Stomach smooth muscle (tissue), 2 donors: Measurements from ENCODE around the gene SCN2B.

ENCODE experiments used
- H3K27ac ChIP-seq: one replicate; pipeline ENCODE4 v1.7.0; 2013; ENCODE audit warnings: mild to moderate bottlenecking, low read length, inconsistent platforms
- H3K27me3 ChIP-seq, 2 donors: one replicate each; pipeline ENCODE4 v1.7.0; 2013; ENCODE audit warnings: low read length in 2 of 2; ENCODE audit not compliant: insufficient read depth in 2 of 2, control insufficient read depth in 1 of 2
- H3K36me3 ChIP-seq, 2 donors: one replicate each; pipeline ENCODE4 v1.7.0; 2013; ENCODE audit warnings: low read length in 2 of 2; ENCODE audit not compliant: control insufficient read depth in 2 of 2, insufficient read depth in 2 of 2
- H3K4me1 ChIP-seq: one replicate; pipeline ENCODE4 v1.7.0; 2013; ENCODE audit warnings: low read length; ENCODE audit not compliant: control insufficient read depth, insufficient read depth
- H3K4me3 ChIP-seq, 2 donors: one replicate each; pipeline ENCODE4 v1.7.0; 2013; ENCODE audit warnings: low read length in 2 of 2
- H3K9ac ChIP-seq, 2 donors: one replicate each; pipeline ENCODE4 v1.7.0; 2013; ENCODE audit warnings: low read length in 2 of 2, mild to moderate bottlenecking in 1 of 2
- H3K9me3 ChIP-seq, 2 donors: one replicate each; pipeline ENCODE4 v1.7.0; 2013; ENCODE audit warnings: low read length in 2 of 2; ENCODE audit not compliant: control insufficient read depth in 2 of 2
- donor health status: healthy.
- donor health status: Pancreatic carcinoma.

SCN2B gene

DNA sequence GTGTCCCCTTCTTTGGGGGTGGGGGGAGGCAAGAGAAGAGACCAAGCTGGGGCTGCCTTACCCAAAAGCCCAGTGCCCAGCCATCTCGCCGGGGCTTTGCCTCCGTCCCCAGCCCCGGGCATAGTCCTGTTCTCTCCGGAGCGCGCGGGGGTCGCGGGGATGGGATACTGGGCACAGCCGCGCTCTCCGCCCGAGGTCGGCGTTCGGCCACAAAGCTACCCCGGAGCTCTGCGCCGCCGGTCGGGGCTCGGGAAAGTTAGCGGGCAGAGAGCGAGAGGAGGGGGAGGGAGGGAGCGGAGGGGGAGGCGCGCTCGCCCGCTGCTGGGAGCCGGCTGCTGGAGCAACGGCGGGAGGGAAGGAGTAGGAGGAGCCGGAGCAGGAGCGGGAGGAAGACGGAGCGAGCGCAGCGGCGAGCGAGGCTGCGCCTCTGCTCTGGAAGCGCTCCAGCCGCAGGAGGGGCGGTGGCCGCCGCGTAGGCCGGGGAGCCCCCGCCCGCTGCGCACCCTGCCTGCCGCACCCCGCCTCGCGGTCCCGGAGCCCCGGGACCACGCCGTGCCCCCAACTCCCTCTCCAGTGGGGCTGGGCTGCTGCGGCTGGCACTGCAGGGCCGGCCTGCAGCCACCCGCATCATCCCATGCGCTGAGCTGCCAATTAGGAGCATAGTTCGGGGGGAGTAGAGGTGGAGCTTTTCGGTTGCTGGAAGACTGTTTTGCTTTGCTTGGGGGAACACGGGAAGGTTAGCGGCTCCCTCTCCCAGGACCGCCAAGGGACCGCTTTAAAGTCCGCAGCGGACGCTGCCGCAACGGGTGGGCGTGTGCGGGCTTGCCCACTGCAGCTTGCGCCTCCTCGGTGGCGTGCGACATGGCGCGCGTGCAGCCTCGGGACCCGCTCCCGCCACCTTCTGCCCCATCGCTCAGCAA is 23.6 kb downstream of the SCN2B start, which contains the start of gene SCN4B:
SCN4B (minus strand) TSS at position 272 of the 920 bp plus-strand sequence; CDS start at position 122, 150 bp downstream.
- Histone ChIP-seq H3K27me3 (peaks cover 39 to 58% of the 10 kb centered on the region in 2 donors), H3K9ac (no peak within 1 kb of the TSS), H3K27ac (no peak within 1 kb of the TSS)

GRCh38 chr11:118152020-118152551 is 24.4 kb downstream of the SCN2B start:
- Histone ChIP-seq H3K36me3 (no peaks in the 10 kb centered on the region), H3K4me3 (peak overlapping the region; percentile 58 to 73), H3K9ac (no peak overlapping the region), H3K27ac (no peak overlapping the region), H3K27me3 (peaks cover 33 to 53% of the 10 kb centered on the region in 2 donors), H3K4me1 (peaks cover 27% of the 10 kb centered on the region), H3K9me3 (no peaks in the 10 kb centered on the region)

More for the DNA sequence above, 23.6 kb downstream of the SCN2B start, which contains the start of gene SCN4B:
- Histone ChIP-seq H3K4me3 (peak within 1 kb of the TSS; percentile 58 to 73), H3K9me3 (no peaks in the 10 kb centered on the region), H3K4me1 (peaks cover 29% of the 10 kb centered on the region), H3K36me3 (no peaks in the 10 kb centered on the region)

DNA sequence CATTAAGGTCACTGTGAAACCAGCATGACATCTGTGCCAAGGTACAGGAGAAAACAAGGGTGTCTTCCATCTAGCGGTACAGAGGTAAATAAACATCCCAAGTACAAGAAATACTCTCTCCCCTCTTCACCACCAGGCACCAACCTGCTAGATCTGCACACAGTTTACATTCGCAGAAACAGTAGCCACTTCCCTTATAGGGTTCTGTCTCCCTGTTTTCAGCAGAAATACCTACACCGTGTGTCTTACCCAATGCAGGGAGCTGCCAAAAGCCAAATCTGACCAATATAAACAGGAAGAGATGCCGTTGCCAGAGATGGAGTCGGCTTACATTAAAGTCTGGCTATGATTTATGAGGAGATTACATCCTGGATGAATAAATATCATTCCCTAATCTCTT is 25.0 kb downstream of the SCN2B start:
- H3K4me3 ChIP-seq, result peak overlapping the region in 1 of 2 donors; percentile 40
- H3K27ac ChIP-seq, result no peak overlapping the region
- H3K9ac ChIP-seq, result no peak overlapping the region

GRCh38 chr11:118149493-118149892 is 26.9 kb downstream of the SCN2B start:
- H3K9me3 ChIP-seq, result no peaks in the 10 kb centered on the region
- H3K9ac ChIP-seq, result no peak overlapping the region
- no peak overlapping the region for H3K4me3 ChIP-seq
- H3K4me1 ChIP-seq, result peaks cover 29% of the 10 kb centered on the region
- H3K27me3 ChIP-seq, result peaks cover 16 to 31% of the 10 kb centered on the region in 2 donors
- H3K27ac ChIP-seq, result no peak overlapping the region
- no peaks in the 10 kb centered on the region for H3K36me3 ChIP-seq

More for the DNA sequence above, 25.0 kb downstream of the SCN2B start:
- Histone ChIP-seq H3K36me3 (no peaks in the 10 kb centered on the region), H3K9me3 (no peaks in the 10 kb centered on the region), H3K27me3 (peaks cover 27 to 46% of the 10 kb centered on the region in 2 donors), H3K4me1 (peaks cover 22% of the 10 kb centered on the region)

DNA sequence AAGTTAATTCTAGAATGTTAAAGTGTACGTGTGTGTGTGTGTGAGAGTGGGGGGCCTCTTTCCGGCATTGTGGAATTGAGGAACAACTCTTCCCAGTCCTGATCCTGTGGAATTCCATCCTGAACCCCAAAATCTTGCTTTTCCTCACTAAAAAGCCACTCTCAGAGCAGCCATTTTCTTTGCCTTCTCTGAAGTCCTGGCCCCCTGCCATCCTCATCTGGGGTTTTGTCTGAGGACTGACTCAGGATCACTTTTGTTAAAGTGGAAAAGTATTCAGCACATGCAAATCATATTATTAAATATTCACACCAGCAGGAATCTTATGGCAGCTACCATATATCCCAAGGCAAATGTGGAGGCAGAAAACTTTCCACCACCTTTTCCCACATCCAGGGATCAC is 27.6 kb downstream of the SCN2B start:
- Histone ChIP-seq H3K9me3 (no peaks in the 10 kb centered on the region), H3K36me3 (no peaks in the 10 kb centered on the region), H3K27ac (no peak overlapping the region), H3K4me1 (peaks cover 29% of the 10 kb centered on the region), H3K27me3 (peaks cover 11 to 32% of the 10 kb centered on the region in 2 donors), H3K4me3 (no peak overlapping the region), H3K9ac (no peak overlapping the region)

DNA sequence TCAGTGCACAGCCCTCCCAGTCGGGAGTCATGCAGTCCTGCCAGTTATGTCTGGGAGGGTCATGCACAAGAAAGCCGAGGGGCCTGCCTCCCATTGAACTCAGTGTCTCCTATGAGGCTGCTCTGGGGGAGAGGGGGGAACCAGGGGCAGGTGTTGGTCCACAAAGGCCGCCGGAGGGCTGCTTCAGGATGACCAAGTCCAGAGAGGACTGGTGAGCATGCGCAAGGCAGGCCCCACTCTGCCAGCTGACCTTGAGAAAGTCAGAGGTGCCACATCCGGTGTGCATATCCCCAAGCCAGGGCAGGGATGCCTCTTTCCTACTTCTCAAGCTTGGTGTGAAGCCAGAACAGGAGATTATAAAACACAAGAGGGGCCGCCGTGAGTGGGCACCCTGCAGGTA is 28.2 kb downstream of the SCN2B start:
- Histone ChIP-seq H3K27ac (no peak overlapping the region), H3K9me3 (no peaks in the 10 kb centered on the region), H3K36me3 (no peaks in the 10 kb centered on the region), H3K9ac (no peak overlapping the region), H3K4me3 (no peak overlapping the region), H3K27me3 (peaks cover 11 to 34% of the 10 kb centered on the region in 2 donors), H3K4me1 (peaks cover 26% of the 10 kb centered on the region)

DNA sequence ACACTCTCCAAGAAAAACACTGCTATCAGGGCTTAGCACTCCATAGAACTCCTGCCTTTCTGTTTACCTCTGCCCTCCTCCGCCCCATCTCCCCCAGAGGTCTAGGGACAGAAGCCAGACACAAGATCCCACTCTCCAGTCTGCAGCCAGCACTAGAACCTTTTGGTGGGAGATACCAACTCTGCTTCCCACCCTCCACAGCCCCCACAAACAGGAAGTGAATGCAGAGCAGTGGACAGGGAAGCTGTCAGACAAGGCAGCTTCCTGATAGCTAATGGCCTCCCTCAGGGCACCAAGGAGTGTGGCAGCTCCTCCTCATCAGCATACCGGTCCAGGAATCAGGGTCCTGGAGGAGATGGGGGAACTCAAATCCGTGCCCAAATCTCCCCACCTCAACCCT is 28.9 kb downstream of the SCN2B start:
- Histone ChIP-seq H3K9me3 (no peaks in the 10 kb centered on the region), H3K9ac (no peak overlapping the region), H3K27me3 (peaks cover 14 to 37% of the 10 kb centered on the region in 2 donors), H3K27ac (no peak overlapping the region), H3K36me3 (no peaks in the 10 kb centered on the region), H3K4me3 (no peak overlapping the region), H3K4me1 (peaks cover 20% of the 10 kb centered on the region)

DNA sequence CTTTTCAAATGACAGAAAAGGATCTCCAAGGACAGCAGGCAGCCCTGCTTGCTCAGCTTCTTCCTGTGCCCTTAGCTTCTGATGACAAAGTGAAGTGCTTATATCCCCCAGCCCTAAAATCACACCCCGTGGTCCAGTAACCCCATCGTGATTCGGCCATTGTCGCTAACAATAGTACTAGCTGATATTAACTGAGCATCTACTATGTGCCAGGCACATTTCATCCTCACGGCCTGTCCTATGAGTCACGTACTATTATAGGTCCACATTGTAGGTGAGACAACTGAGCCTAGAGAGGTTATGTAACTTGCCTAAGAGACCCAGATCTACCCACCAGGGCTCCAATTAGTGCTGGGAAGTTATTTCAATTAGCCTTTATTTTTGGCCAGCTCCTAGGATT is 29.9 kb downstream of the SCN2B start:
- Histone ChIP-seq H3K4me1 (peaks cover 11% of the 10 kb centered on the region), H3K36me3 (no peaks in the 10 kb centered on the region), H3K9me3 (no peaks in the 10 kb centered on the region), H3K4me3 (no peak overlapping the region), H3K9ac (no peak overlapping the region), H3K27me3 (peaks cover 13 to 34% of the 10 kb centered on the region in 2 donors), H3K27ac (no peak overlapping the region)

DNA sequence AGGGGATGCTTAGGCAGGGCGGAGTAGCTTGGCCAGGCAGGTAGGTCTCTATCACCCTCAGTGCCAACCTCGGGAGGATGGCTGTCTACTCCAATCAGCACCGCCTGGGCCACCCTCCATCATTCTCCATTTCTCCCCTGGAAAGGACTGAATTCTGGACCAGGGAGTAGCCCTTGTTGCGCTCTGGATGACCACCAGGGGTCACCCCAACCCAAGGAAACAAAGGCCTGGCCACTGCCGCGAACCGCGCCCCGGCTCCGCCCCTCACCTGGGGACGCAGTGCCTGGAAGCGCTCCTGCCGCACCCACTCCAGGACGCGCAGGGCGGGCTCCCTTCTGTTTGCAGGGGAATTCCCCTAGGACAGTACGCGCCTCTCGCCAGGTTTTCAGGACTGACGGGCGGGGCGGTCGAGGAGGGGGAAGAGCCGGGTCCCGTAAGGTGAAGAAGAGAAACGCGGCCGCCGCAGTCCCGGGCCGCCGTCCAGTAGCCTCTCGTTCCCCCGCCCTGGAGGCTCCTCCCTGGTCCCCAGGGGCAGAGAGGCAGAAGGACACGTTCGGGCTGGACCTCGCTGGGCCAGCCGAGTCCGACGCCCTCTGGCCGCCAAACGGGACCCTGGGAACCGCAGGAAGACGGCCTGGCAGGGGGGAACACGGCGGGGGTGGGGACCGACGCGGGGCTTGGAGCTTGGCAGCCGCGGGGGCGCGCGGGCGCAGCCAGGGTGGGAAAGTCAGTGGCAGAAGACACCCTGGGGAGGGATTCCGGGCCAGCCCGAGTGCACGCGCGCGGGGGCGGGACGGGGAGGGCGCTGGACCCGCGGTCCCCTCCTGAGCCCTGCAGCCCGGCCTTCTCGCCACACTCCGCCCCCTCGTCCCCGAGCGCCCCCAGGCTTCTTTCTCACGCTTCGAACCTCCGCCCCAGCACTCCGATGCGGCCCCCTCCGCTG is 30.9 kb downstream of the SCN2B start:
- Histone ChIP-seq H3K4me3 (peak overlapping the region; percentile 73 to 80), H3K27ac (no peak overlapping the region), H3K4me1 (peaks cover 7% of the 10 kb centered on the region), H3K36me3 (no peaks in the 10 kb centered on the region), H3K9ac (peak overlapping the region; percentile 21 to 30), H3K9me3 (no peaks in the 10 kb centered on the region), H3K27me3 (peaks cover 22 to 26% of the 10 kb centered on the region in 2 donors)
